PC-3 (cell line): ENCODE results near the gene PPP1R26.
"Not testable (repeated sequence)": the region's sequence is repeated elsewhere in the genome, so short reads cannot be mapped to it uniquely, and the experiment has no call there.

ENCODE experiments used
- CTCF ChIP-seq: fragments of 300-600 bp; sonication (generic); conservative IDR thresholded peaks from 2 replicates; pipeline ENCODE4 v1.5.1; 2017; ENCODE audit warnings: antibody characterized with exemption, low read depth, mild to moderate bottlenecking, low read length
- EZH2phosphoT487 ChIP-seq: fragments of 300-600 bp; sonication (generic); IDR thresholded peaks from 2 replicates; pipeline ENCODE4 v1.6.1; 2018; ENCODE audit warnings: mild to moderate bottlenecking, antibody characterized with exemption, low read length, borderline replicate concordance

GRCh38 chr9:135513906-135514305, 34.3 kb downstream of the PPP1R26 start:
- TF ChIP-seq CTCF, EZH2phosphoT487: not testable (repeated sequence)
